ENCODE measurements around the gene CSN2.

DNA sequence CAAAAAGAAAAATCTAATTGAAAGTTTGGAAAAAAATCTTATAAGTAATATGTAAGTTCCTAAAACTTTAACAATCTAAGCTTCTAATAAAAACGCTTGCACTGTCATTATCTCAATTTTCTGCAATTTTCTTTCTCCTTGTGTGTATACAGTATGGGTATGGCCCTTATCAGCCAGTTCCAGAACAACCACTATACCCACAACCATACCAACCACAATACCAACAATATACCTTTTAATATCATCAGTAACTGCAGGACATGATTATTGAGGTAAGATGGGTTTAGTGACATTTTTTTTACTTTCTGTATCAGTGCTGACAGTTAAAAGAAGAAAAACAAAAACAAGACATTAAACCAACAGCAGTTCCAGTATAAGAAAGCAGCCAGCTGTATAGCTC lies 35.2 kb upstream of the CSN2 start:
- TF ChIP-seq CTCF (conservative IDR thresholded peaks at IDR 0.05; ENCODE audit: low read length) (no peak), EZH2phosphoT487 (IDR thresholded peaks at IDR 0.05; ENCODE audit: borderline replicate concordance, low read depth, low read length) (no peak)

Data from OCI-LY7 (cell line).